ENCODE results near the gene PPP1R2. TPM values are rescaled to one million over a fixed set of nuclear protein-coding genes. Genes with fewer than 3 reads are reported as not detected.

Gene PPP1R2
- total RNA-seq, 2 donors from 2014 or later = 37.4 to 55.8 TPM

GRCh38 chr3:195540027-195540426 lies 3.1 kb downstream of the PPP1R2 start:
- no peaks in the 10 kb centered on the region for H3K4me1 ChIP-seq
- H3K36me3 ChIP-seq = no peaks in the 10 kb centered on the region
- intact Hi-C loops (cut with DNase I) = no loop called here
- H3K27me3 ChIP-seq = no peaks in the 10 kb centered on the region
- no peak overlapping the region for H3K9ac ChIP-seq (ENCODE audit: low read depth in 2 of 2, low read length in 2 of 2)
- TF ChIP-seq CTCF (IDR thresholded peaks at IDR 0.05) = no peak
- no peaks in the 10 kb centered on the region for H3K9me3 ChIP-seq
- no peak overlapping the region for H3K4me3 ChIP-seq
- DNase-seq = no peak
- H3K27ac ChIP-seq = no peak overlapping the region

GRCh38 chr3:195539479-195539878 lies 3.6 kb downstream of the PPP1R2 start:
- H3K9me3 ChIP-seq = no peaks in the 10 kb centered on the region
- no peak overlapping the region for H3K4me3 ChIP-seq
- H3K9ac ChIP-seq (ENCODE audit: low read depth in 2 of 2, low read length in 2 of 2) = no peak overlapping the region
- intact Hi-C loops (cut with DNase I) = no loop called here
- H3K4me1 ChIP-seq = no peaks in the 10 kb centered on the region
- no peak for TF ChIP-seq CTCF (IDR thresholded peaks at IDR 0.05)
- H3K27me3 ChIP-seq = no peaks in the 10 kb centered on the region
- H3K36me3 ChIP-seq = no peaks in the 10 kb centered on the region
- DNase-seq = no peak
- no peak overlapping the region for H3K27ac ChIP-seq

GRCh38 chr3:195537995-195538394 lies 5.1 kb downstream of the PPP1R2 start:
- no peaks in the 10 kb centered on the region for H3K9me3 ChIP-seq
- intact Hi-C loops (cut with DNase I) = no loop called here
- H3K27ac ChIP-seq = no peak overlapping the region
- H3K9ac ChIP-seq (ENCODE audit: low read depth in 2 of 2, low read length in 2 of 2) = no peak overlapping the region
- H3K27me3 ChIP-seq = no peaks in the 10 kb centered on the region
- H3K36me3 ChIP-seq = no peaks in the 10 kb centered on the region
- no peak for DNase-seq
- no peak for TF ChIP-seq CTCF (IDR thresholded peaks at IDR 0.05)
- no peak overlapping the region for H3K4me3 ChIP-seq
- no peaks in the 10 kb centered on the region for H3K4me1 ChIP-seq

- Histone ChIP-seq H3K9ac (ENCODE audit: low read depth in 2 of 2, low read length in 2 of 2) (no peak overlapping the region), H3K4me3 (no peak overlapping the region), H3K36me3 (no peaks in the 10 kb centered on the region), H3K27ac (no peak overlapping the region), H3K9me3 (no peaks in the 10 kb centered on the region), H3K27me3 (no peaks in the 10 kb centered on the region), H3K4me1 (no peaks in the 10 kb centered on the region)
- no peak for DNase-seq
- intact Hi-C loops (cut with DNase I) = no loop called here
- TF ChIP-seq CTCF (IDR thresholded peaks at IDR 0.05) = no peak
These were observed 7.8 kb downstream of the PPP1R2 start for GRCh38 chr3:195535293-195535692.

GRCh38 chr3:195532834-195533233 lies 10.3 kb downstream of the PPP1R2 start:
- no peaks in the 10 kb centered on the region for H3K4me1 ChIP-seq
- TF ChIP-seq CTCF (IDR thresholded peaks at IDR 0.05) = no peak
- intact Hi-C loops (cut with DNase I) = no loop called here

GRCh38 chr3:195532345-195532744 lies 10.8 kb downstream of the PPP1R2 start:
- Histone ChIP-seq H3K9me3 (no peaks in the 10 kb centered on the region), H3K36me3 (no peaks in the 10 kb centered on the region), H3K27ac (no peak overlapping the region), H3K9ac (ENCODE audit: low read depth in 2 of 2, low read length in 2 of 2) (no peak overlapping the region), H3K4me3 (no peak overlapping the region), H3K4me1 (no peaks in the 10 kb centered on the region), H3K27me3 (no peaks in the 10 kb centered on the region)
- DNase-seq = no peak
- intact Hi-C loops (cut with DNase I) = no loop called here
- no peak for TF ChIP-seq CTCF (IDR thresholded peaks at IDR 0.05)

More at GRCh38 chr3:195532834-195533233, 10.3 kb downstream of the PPP1R2 start:
- H3K9me3 ChIP-seq = no peaks in the 10 kb centered on the region
- H3K36me3 ChIP-seq = no peaks in the 10 kb centered on the region
- H3K27ac ChIP-seq = no peak overlapping the region
- H3K27me3 ChIP-seq = no peaks in the 10 kb centered on the region
- H3K9ac ChIP-seq (ENCODE audit: low read depth in 2 of 2, low read length in 2 of 2) = no peak overlapping the region
- DNase-seq = no peak
- no peak overlapping the region for H3K4me3 ChIP-seq

Measured in colonic mucosa (tissue), 4 donors.